Neural crest cell (in vitro differentiated cells): ENCODE measurements around the gene PPP1R12A. TPM values are rescaled to one million over a fixed set of nuclear protein-coding genes. Genes with fewer than 3 reads are reported as not detected.

ENCODE experiments used
- DNase-seq: peaks from one replicate; pipeline ENCODE4 v3.0.0; 2021; ENCODE audit warnings: low read depth, mixed read lengths, low spot score
- H3K27ac Mint-ChIP-seq: one replicate; pipeline ENCODE4 v1.8.0; 2021; ENCODE audit warnings: mild to moderate bottlenecking, mixed read lengths; ENCODE audit not compliant: unreplicated experiment
- H3K27me3 Mint-ChIP-seq: 2 replicates; pipeline ENCODE4 v1.8.0; 2021; ENCODE audit warnings: low read depth, mild to moderate bottlenecking, mixed read lengths
- H3K36me3 Mint-ChIP-seq: 2 replicates; pipeline ENCODE4 v1.8.0; 2021; ENCODE audit warnings: low read depth, mild to moderate bottlenecking, mixed read lengths
- H3K4me1 Mint-ChIP-seq: 2 replicates; pipeline ENCODE4 v1.8.0; 2021; ENCODE audit warnings: mixed read lengths
- H3K4me3 Mint-ChIP-seq: one replicate; pipeline ENCODE4 v1.8.0; 2021; ENCODE audit warnings: mild to moderate bottlenecking, mixed read lengths
- H3K9me3 Mint-ChIP-seq: 2 replicates; pipeline ENCODE4 v1.8.0; 2021; ENCODE audit warnings: mixed read lengths
- CTCF ChIP-seq: fragments of 200-600 bp; sonication (generic); conservative IDR thresholded peaks from 2 replicates; pipeline ENCODE4 v1.5.0; 2021; ENCODE audit warnings: antibody characterized with exemption, mild to moderate bottlenecking
- total RNA-seq: library from RNA; stranded (reverse); gene quantifications from 2 replicates; pipeline ENCODE4 v1.2.1, GENCODE V29; 2021

PPP1R12A gene
- total RNA-seq, 1 donor from 2014 or later: 65.7 TPM

- Mint-ChIP-seq H3K36me3 (peaks cover 26% of the 10 kb centered on the region), H3K27ac (peak overlapping the region; percentile 53), H3K27me3 (no peaks in the 10 kb centered on the region), H3K4me3 (no peak overlapping the region), H3K4me1 (peaks cover 27% of the 10 kb centered on the region), H3K9me3 (peaks cover 4% of the 10 kb centered on the region)
- no peak for DNase-seq
- TF ChIP-seq CTCF: no peak
These were observed 86.6 kb downstream of the PPP1R12A start for GRCh38 chr12:79848339-79848738.

- peaks cover 27% of the 10 kb centered on the region for H3K4me1 Mint-ChIP-seq
- H3K27ac Mint-ChIP-seq: no peak overlapping the region
- H3K9me3 Mint-ChIP-seq: peaks cover 4% of the 10 kb centered on the region
- no peak for DNase-seq
- peaks cover 25% of the 10 kb centered on the region for H3K36me3 Mint-ChIP-seq
- no peaks in the 10 kb centered on the region for H3K27me3 Mint-ChIP-seq
- TF ChIP-seq CTCF: no peak
- no peak overlapping the region for H3K4me3 Mint-ChIP-seq
These were observed 87.5 kb downstream of the PPP1R12A start for GRCh38 chr12:79847417-79847816.

- peaks cover 24% of the 10 kb centered on the region for H3K4me1 Mint-ChIP-seq
- no peak for DNase-seq
- H3K27ac Mint-ChIP-seq: no peak overlapping the region
- no peaks in the 10 kb centered on the region for H3K27me3 Mint-ChIP-seq
- H3K36me3 Mint-ChIP-seq: peaks cover 30% of the 10 kb centered on the region
- H3K9me3 Mint-ChIP-seq: peaks cover 9% of the 10 kb centered on the region
- TF ChIP-seq CTCF: no peak
- H3K4me3 Mint-ChIP-seq: no peak overlapping the region
These were observed 90.2 kb downstream of the PPP1R12A start for GRCh38 chr12:79844693-79845092.

GRCh38 chr12:79843978-79844377 lies 90.9 kb downstream of the PPP1R12A start:
- TF ChIP-seq CTCF: no peak

GRCh38 chr12:79842630-79843029 lies 92.3 kb downstream of the PPP1R12A start:
- H3K27me3 Mint-ChIP-seq: no peaks in the 10 kb centered on the region
- no peak for TF ChIP-seq CTCF
- no peak for DNase-seq
- no peak overlapping the region for H3K27ac Mint-ChIP-seq
- peaks cover 45% of the 10 kb centered on the region for H3K36me3 Mint-ChIP-seq
- H3K9me3 Mint-ChIP-seq: peaks cover 13% of the 10 kb centered on the region
- H3K4me3 Mint-ChIP-seq: no peak overlapping the region
- peaks cover 18% of the 10 kb centered on the region for H3K4me1 Mint-ChIP-seq

More at GRCh38 chr12:79843978-79844377, 90.9 kb downstream of the PPP1R12A start:
- no peak for DNase-seq
- Mint-ChIP-seq H3K4me3 (no peak overlapping the region), H3K27me3 (no peaks in the 10 kb centered on the region), H3K27ac (peak overlapping the region; percentile 39), H3K4me1 (peaks cover 24% of the 10 kb centered on the region), H3K9me3 (peaks cover 11% of the 10 kb centered on the region), H3K36me3 (peaks cover 37% of the 10 kb centered on the region)

GRCh38 chr12:79841878-79842265 lies 93.0 kb downstream of the PPP1R12A start:
- peaks cover 14% of the 10 kb centered on the region for H3K4me1 Mint-ChIP-seq
- DNase-seq: no peak
- H3K36me3 Mint-ChIP-seq: peaks cover 47% of the 10 kb centered on the region
- H3K27ac Mint-ChIP-seq: no peak overlapping the region
- H3K4me3 Mint-ChIP-seq: no peak overlapping the region
- TF ChIP-seq CTCF: no peak
- H3K9me3 Mint-ChIP-seq: peaks cover 13% of the 10 kb centered on the region
- H3K27me3 Mint-ChIP-seq: no peaks in the 10 kb centered on the region
